DND-41 (cell line): ENCODE data around the gene TMEM119.
"Not testable (repeated sequence)": the region's sequence is repeated elsewhere in the genome, so short reads cannot be mapped to it uniquely, and the experiment has no call there.

Source experiments
- EZH2 ChIP-seq: IDR thresholded peaks from 3 replicates; pipeline ENCODE4 v1.6.1; 2012; ENCODE audit warnings: borderline replicate concordance, low read depth, mild to moderate bottlenecking, moderate library complexity, low read length, inconsistent platforms; ENCODE audit not compliant: severe bottlenecking
- TF ChIP-seq, protein P1 (sequence below): IDR thresholded peaks from 2 replicates; pipeline ENCODE4 v1.5.1; 2012; ENCODE audit warnings: borderline replicate concordance, low read length, moderate library complexity, mild to moderate bottlenecking; ENCODE audit not compliant: poor library complexity, severe bottlenecking; ENCODE audit errors: extremely low read depth

GRCh38 chr12:108574276-108574675 lies 23.6 kb downstream of the TMEM119 start:
- TF ChIP-seq, protein P1, sequence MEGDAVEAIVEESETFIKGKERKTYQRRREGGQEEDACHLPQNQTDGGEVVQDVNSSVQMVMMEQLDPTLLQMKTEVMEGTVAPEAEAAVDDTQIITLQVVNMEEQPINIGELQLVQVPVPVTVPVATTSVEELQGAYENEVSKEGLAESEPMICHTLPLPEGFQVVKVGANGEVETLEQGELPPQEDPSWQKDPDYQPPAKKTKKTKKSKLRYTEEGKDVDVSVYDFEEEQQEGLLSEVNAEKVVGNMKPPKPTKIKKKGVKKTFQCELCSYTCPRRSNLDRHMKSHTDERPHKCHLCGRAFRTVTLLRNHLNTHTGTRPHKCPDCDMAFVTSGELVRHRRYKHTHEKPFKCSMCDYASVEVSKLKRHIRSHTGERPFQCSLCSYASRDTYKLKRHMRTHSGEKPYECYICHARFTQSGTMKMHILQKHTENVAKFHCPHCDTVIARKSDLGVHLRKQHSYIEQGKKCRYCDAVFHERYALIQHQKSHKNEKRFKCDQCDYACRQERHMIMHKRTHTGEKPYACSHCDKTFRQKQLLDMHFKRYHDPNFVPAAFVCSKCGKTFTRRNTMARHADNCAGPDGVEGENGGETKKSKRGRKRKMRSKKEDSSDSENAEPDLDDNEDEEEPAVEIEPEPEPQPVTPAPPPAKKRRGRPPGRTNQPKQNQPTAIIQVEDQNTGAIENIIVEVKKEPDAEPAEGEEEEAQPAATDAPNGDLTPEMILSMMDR: not testable (repeated sequence)
- not testable (repeated sequence) for TF ChIP-seq EZH2
